HS-5 (cell line): Measurements from ENCODE around the gene MBNL1.

Experiments
- DNase-seq: peaks from one replicate; pipeline ENCODE4 v3.0.0-alpha.2; 2012; ENCODE audit warnings: low read depth

Gene MBNL1

GRCh38 chr3:152491922-152492321, 223.2 kb downstream of the MBNL1 start:
- no peak for DNase-seq

- DNase-seq: no peak
These were observed 227.6 kb downstream of the MBNL1 start for GRCh38 chr3:152496286-152496685.

GRCh38 chr3:152496716-152497115, 228.0 kb downstream of the MBNL1 start:
- DNase-seq: no peak

DNA sequence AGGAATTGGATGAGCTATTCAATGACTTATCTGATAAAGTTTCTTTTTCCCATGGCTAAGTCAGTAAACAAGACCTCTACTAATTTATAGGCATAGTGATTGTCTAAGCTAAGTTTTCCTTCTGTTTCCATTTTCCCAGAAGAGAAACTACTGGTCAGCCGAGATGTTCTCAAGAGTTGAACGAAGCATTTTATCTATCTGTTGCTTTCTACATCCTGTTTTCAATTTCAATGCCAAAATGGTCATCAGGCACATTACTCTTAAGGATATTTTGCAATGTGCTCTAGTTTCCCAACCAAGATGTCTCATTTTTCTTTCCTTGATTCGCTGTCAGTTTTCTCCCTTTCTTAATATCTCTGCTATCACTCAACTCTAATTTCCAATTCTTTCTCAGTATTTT, 228.7 kb downstream of the MBNL1 start:
- DNase-seq: peak; percentile 13

DNA sequence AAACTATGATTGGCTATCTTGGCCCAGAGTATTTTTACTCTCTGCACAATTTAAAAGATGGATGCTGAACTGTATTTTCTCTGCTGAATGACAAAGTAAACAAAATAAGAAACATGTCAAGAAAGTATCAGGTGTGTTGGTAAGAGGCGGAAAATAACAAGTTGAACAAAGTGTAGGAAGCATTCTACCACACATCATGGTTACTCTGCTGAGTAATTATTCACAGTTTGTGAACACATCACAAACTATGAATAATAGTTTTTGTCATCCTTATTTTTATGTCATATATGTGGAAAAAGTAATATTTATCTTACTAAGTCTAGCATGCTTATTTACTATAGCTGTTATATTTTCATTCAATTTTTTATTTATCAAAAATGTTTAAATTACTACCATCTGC, 229.2 kb downstream of the MBNL1 start:
- no peak for DNase-seq

GRCh38 chr3:152499791-152500385, 231.2 kb downstream of the MBNL1 start:
- no peak for DNase-seq

- no peak for DNase-seq
These were observed 237.2 kb downstream of the MBNL1 start for GRCh38 chr3:152505926-152506325.

DNA sequence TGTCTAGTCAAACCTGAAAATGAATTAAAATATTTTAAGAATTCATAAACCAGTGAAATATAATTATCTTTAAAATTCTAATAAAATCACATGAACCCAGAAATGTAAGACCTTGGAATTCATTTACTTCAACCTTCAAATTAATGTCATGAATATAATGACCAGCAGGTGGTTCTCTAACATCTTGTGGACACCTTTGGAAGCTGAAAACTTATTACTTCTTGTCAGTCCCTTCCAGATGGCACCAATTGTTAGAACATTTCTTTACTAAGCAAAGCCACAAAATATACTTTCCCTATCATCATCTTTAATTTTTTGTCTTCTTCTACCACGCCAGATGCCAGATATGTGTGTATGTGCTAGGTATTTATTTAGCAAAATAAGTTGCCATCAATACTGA, 240.0 kb downstream of the MBNL1 start:
- no peak for DNase-seq

GRCh38 chr3:152511904-152512303, 243.2 kb downstream of the MBNL1 start:
- DNase-seq: no peak

DNA sequence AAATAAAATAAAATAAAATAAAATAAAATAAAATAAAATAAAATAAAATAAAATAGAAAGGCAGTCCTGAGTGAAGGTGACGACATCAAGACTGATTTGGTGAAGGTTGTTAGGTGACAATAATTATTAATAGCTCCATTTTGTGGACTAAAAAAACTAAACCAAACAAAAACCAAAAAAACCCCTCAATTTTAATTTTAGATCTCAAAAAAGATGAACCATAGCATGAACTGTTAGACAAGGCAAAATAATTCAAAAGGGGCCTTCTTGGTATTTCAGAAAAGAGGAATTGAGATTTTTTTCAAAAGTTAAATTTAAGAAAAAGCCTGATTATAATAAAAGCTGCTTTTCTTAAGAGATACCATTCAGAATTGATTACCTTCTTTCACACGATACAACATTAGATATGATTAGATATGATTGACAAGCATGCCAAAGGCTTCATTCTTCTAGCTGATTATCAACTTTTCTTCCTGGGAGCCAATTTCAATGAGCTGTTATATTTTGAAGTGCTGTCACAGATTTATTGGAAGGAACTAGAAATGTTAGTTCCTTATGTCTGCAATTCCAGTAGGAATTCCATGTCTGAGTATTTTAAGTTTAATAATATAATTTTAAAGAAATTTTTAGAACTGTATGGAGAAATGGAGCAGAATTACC, 244.7 kb downstream of the MBNL1 start:
- no peak for DNase-seq
